H9 (cell line): ENCODE measurements around the gene SLCO2A1. TPM values are rescaled to one million over a fixed set of nuclear protein-coding genes. Genes with fewer than 3 reads are reported as not detected.

Source experiments
- DNase-seq: peaks from one replicate; pipeline ENCODE4 v3.0.0-alpha.2; 2017
- H2AFZ ChIP-seq: one replicate; pipeline ENCODE4 v1.6.1; 2013; ENCODE audit warnings: mild to moderate bottlenecking, low read length, control low read depth, moderate library complexity
- H2AK5ac ChIP-seq: 2 replicates; pipeline ENCODE4 v1.6.1; 2013; ENCODE audit warnings: low read length, control low read depth, mixed read lengths; ENCODE audit not compliant: insufficient read length
- H2BK120ac ChIP-seq: one replicate; pipeline ENCODE4 v1.6.1; 2013; ENCODE audit warnings: low read depth, mild to moderate bottlenecking, low read length, control low read depth, inconsistent platforms; ENCODE audit not compliant: poor library complexity, severe bottlenecking
- H2BK12ac ChIP-seq: 2 replicates; pipeline ENCODE4 v1.6.1; 2013; ENCODE audit warnings: low read length, control low read depth, mixed read lengths, low read depth; ENCODE audit not compliant: insufficient read length
- H2BK15ac ChIP-seq: 2 replicates; pipeline ENCODE4 v1.6.1; 2013; ENCODE audit warnings: low read depth, low read length, control low read depth
- H2BK20ac ChIP-seq: one replicate; pipeline ENCODE4 v1.6.1; 2013; ENCODE audit warnings: low read depth, mild to moderate bottlenecking, low read length, control low read depth, inconsistent platforms; ENCODE audit not compliant: poor library complexity, severe bottlenecking
- H2BK5ac ChIP-seq: 2 replicates; pipeline ENCODE4 v1.6.1; 2013; ENCODE audit warnings: low read length, control low read depth, mixed read lengths; ENCODE audit not compliant: insufficient read length
- H3K14ac ChIP-seq: 2 replicates; pipeline ENCODE4 v1.6.1; 2013; ENCODE audit warnings: low read length, control low read depth; ENCODE audit not compliant: insufficient read depth
- H3K18ac ChIP-seq: 2 replicates; pipeline ENCODE4 v1.6.1; 2013; ENCODE audit warnings: low read depth, mild to moderate bottlenecking, mixed read lengths, low read length, control low read depth; ENCODE audit not compliant: insufficient read length
- H3K23ac ChIP-seq: 2 replicates; pipeline ENCODE4 v1.6.1; 2013; ENCODE audit warnings: low read length, control low read depth, mixed read lengths, low read depth; ENCODE audit not compliant: insufficient read length
- H3K23me2 ChIP-seq: 2 replicates; pipeline ENCODE4 v1.6.1; 2013; ENCODE audit warnings: low read depth, mild to moderate bottlenecking, mixed read lengths, low read length, control low read depth; ENCODE audit not compliant: insufficient read length, poor library complexity, severe bottlenecking
- H3K27ac ChIP-seq: 2 replicates; pipeline ENCODE4 v1.5.1; 2013; ENCODE audit warnings: low read length, control low read depth, mixed read lengths, low read depth; ENCODE audit not compliant: insufficient read length
- H3K27me3 ChIP-seq: 2 replicates; pipeline ENCODE4 v1.6.1; 2013; ENCODE audit warnings: low read length, control low read depth, inconsistent platforms; ENCODE audit not compliant: insufficient read depth
- H3K4ac ChIP-seq: 2 replicates; pipeline ENCODE4 v1.6.1; 2013; ENCODE audit warnings: low read depth, mild to moderate bottlenecking, control low read depth, inconsistent platforms, low read length, moderate library complexity
- H3K4me1 ChIP-seq: 2 replicates; pipeline ENCODE4 v1.6.1; 2013; ENCODE audit warnings: low read length, control low read depth, inconsistent platforms; ENCODE audit not compliant: insufficient read depth
- H3K4me2 ChIP-seq: 2 replicates; pipeline ENCODE4 v1.6.1; 2013; ENCODE audit warnings: low read length, control low read depth, mixed read lengths; ENCODE audit not compliant: insufficient read length, insufficient read depth
- H3K56ac ChIP-seq: 2 replicates; pipeline ENCODE4 v1.6.1; 2013; ENCODE audit warnings: low read depth, mild to moderate bottlenecking, mixed read lengths, low read length, control low read depth; ENCODE audit not compliant: insufficient read length
- H3K79me1 ChIP-seq: 2 replicates; pipeline ENCODE4 v1.6.1; 2013; ENCODE audit warnings: low read depth, mild to moderate bottlenecking, moderate library complexity, low read length, control low read depth, inconsistent platforms; ENCODE audit not compliant: insufficient read depth, poor library complexity, severe bottlenecking
- H3K79me2 ChIP-seq: 2 replicates; pipeline ENCODE4 v1.6.1; 2013; ENCODE audit warnings: low read length, control low read depth, inconsistent platforms; ENCODE audit not compliant: insufficient read depth
- H3K9ac ChIP-seq: 2 replicates; pipeline ENCODE4 v1.6.1; 2013; ENCODE audit warnings: low read length, control low read depth, mixed read lengths; ENCODE audit not compliant: insufficient read length; ENCODE audit errors: extremely low read depth
- H3K9me3 ChIP-seq: one replicate; pipeline ENCODE4 v1.6.1; 2013; ENCODE audit warnings: low read depth, low read length, inconsistent platforms; ENCODE audit not compliant: control insufficient read depth
- H3T11ph ChIP-seq: one replicate; pipeline ENCODE4 v1.6.1; 2013; ENCODE audit warnings: mild to moderate bottlenecking, low read length, control low read depth, inconsistent platforms
- H4K20me1 ChIP-seq: one replicate; pipeline ENCODE4 v1.6.1; 2013; ENCODE audit not compliant: control insufficient read depth, insufficient read length, insufficient read depth
- H4K5ac ChIP-seq: 2 replicates; pipeline ENCODE4 v1.6.1; 2013; ENCODE audit warnings: low read depth, mild to moderate bottlenecking, mixed read lengths, low read length, control low read depth; ENCODE audit not compliant: insufficient read length
- H4K8ac ChIP-seq: replicated peaks from 2 replicates; pipeline ENCODE4 v1.6.1; 2013; ENCODE audit warnings: low read length, control low read depth, mixed read lengths, low read depth; ENCODE audit not compliant: insufficient read length
- H4K91ac ChIP-seq: 2 replicates; pipeline ENCODE4 v1.6.1; 2013; ENCODE audit warnings: low read depth, mild to moderate bottlenecking, moderate library complexity, mixed read lengths, low read length, control low read depth; ENCODE audit not compliant: insufficient read length
- H3K27ac Mint-ChIP-seq, 3 experiments: 2 replicates in 2 of 3; 3 replicates in 1 of 3; pipeline ENCODE4 v1.8.0; 2020 to 2021; ENCODE audit warnings: mixed read lengths in 3 of 3, mild to moderate bottlenecking in 1 of 3, moderate library complexity in 1 of 3
- H3K27me3 Mint-ChIP-seq: 2 replicates; pipeline ENCODE4 v1.8.0; 2021; ENCODE audit warnings: low read depth, mild to moderate bottlenecking, moderate library complexity, mixed read lengths
- H3K36me3 Mint-ChIP-seq, 3 experiments: 2 replicates in 2 of 3; 3 replicates in 1 of 3; pipeline ENCODE4 v1.8.0; 2020 to 2021; ENCODE audit warnings: low read depth in 3 of 3, mixed read lengths in 3 of 3; ENCODE audit not compliant: insufficient read depth in 1 of 3
- H3K4me1 Mint-ChIP-seq, 2 experiments: 2 replicates each; pipeline ENCODE4 v1.8.0; 2020; ENCODE audit warnings: mixed read lengths in 2 of 2
- H3K4me3 Mint-ChIP-seq, 2 experiments: 2 replicates in 1 of 2; 3 replicates in 1 of 2; pipeline ENCODE4 v1.8.0; 2020 to 2021; ENCODE audit warnings: mild to moderate bottlenecking in 2 of 2, mixed read lengths in 2 of 2, moderate library complexity in 1 of 2
- H3K9me3 Mint-ChIP-seq, 2 experiments: 2 replicates in 1 of 2; 3 replicates in 1 of 2; pipeline ENCODE4 v1.8.0; 2020; ENCODE audit warnings: mild to moderate bottlenecking in 2 of 2, mixed read lengths in 2 of 2, moderate library complexity in 1 of 2
- CTCF ChIP-seq: fragments of 200-600 bp; sonication (generic); conservative IDR thresholded peaks from 3 replicates; pipeline ENCODE4 v1.8.0; 2021; ENCODE audit warnings: antibody characterized with exemption, mild to moderate bottlenecking
- WGBS: extraction: QIAGEN DNeasy Blood & Tissue Kit; methylation state at CpG from one replicate; pipeline ENCODE4 v1.1.7; 2013; ENCODE audit warnings: missing lambda C conversion rate, low lambda C conversion rate, mixed read lengths; ENCODE audit not compliant: insufficient read length; ENCODE audit errors: extremely low coverage; 5-methylcytosine and 5-hydroxymethylcytosine counted together
- total RNA-seq: library from RNA; stranded (reverse); gene quantifications from 2 replicates; pipeline ENCODE4 v1.2.1, GENCODE V29; 2021

The SLCO2A1 gene
- total RNA-seq, 1 experiment from 2014 or later, result 0.98 TPM

- Histone ChIP-seq H3K14ac (no peak overlapping the region), H2BK15ac (no peak overlapping the region), H3K27me3 (no peaks in the 10 kb centered on the region), H3K79me1 (no peaks in the 10 kb centered on the region), H2BK20ac (no peak overlapping the region), H2AK5ac (no peak overlapping the region), H3K27ac (no peak overlapping the region), H4K8ac (no peak overlapping the region), H4K20me1 (no peaks in the 10 kb centered on the region), H3K4me1 (peaks cover 3% of the 10 kb centered on the region; the same call in 1 of the 2 replicates), H3K4me2 (no peak overlapping the region), H3K23ac (no peak overlapping the region), H3K56ac (no peak overlapping the region), H3K9me3 (no peaks in the 10 kb centered on the region), H3K4ac (no peak overlapping the region), H4K91ac (no peak overlapping the region), H2BK12ac (no peak overlapping the region), H3T11ph (no peak overlapping the region), H3K23me2 (no peaks in the 10 kb centered on the region), H3K79me2 (no peaks in the 10 kb centered on the region), H4K5ac (no peak overlapping the region), H3K18ac (no peak overlapping the region), H2AFZ (no peak overlapping the region), H2BK5ac (no peak overlapping the region), H3K9ac (no peak overlapping the region), H2BK120ac (no peak overlapping the region)
- Mint-ChIP-seq H3K27me3 (peaks cover 3% of the 10 kb centered on the region), H3K9me3 (peaks cover 0 to 2% of the 10 kb centered on the region in 2 experiments; a peak in 1 of 5 replicates), H3K4me3 (no peak overlapping the region), H3K4me1 (peaks cover 13 to 26% of the 10 kb centered on the region in 2 experiments), H3K27ac (no peak overlapping the region), H3K36me3 (no peaks in the 10 kb centered on the region; a peak in 1 of 7 replicates)
- DNase-seq, result peak; percentile 8
- WGBS, result no CpG with 5 or more reads among the region's 1 CpG
- TF ChIP-seq CTCF, result no peak
These were observed 90.3 kb downstream of the SLCO2A1 start for GRCh38 chr3:133939463-133939835.
